WTC11 (cell line): ENCODE measurements around the gene GNMT. TPM values are rescaled to one million over a fixed set of nuclear protein-coding genes. Genes with fewer than 3 reads are reported as not detected.
A peak's percentile ranks its signal among the peaks of the same experiment; 100 is the strongest.
"Not testable (repeated sequence)": the region's sequence is repeated elsewhere in the genome, so short reads cannot be mapped to it uniquely, and the experiment has no call there.

Experiments
- ATAC-seq: fragments of 200-7000 bp; cut with Tn5 transposase; 2 replicates; pipeline ENCODE4 v1.10.0; 2021; ENCODE audit warnings: mild to moderate bottlenecking, moderate library complexity
- CTCF ChIA-PET: fragments of 300-600 bp; sonication (Branson Sonifier 250); formaldehyde crosslinking; loops from one replicate; lab custom pipeline; 2021; ENCODE audit warnings: antibody characterized with exemption; lab: Charles Lee
- POLR2A ChIA-PET: fragments of 350-600 bp; sonication (Branson Sonifier 250); formaldehyde crosslinking; loops from one replicate; lab custom pipeline; 2021; ENCODE audit warnings: antibody characterized with exemption; lab: Charles Lee
- DNase-seq: peaks from one replicate; pipeline ENCODE4 v3.0.0; 2021; ENCODE audit warnings: low spot score
- H3K27ac Mint-ChIP-seq: 2 replicates; pipeline ENCODE4 v1.8.0; 2021; ENCODE audit warnings: mixed read lengths
- H3K27me3 Mint-ChIP-seq: 2 replicates; pipeline ENCODE4 v1.8.0; 2021; ENCODE audit warnings: low read depth, mild to moderate bottlenecking, moderate library complexity, mixed read lengths
- H3K36me3 Mint-ChIP-seq: 2 replicates; pipeline ENCODE4 v1.8.0; 2021; ENCODE audit warnings: mixed read lengths
- H3K4me1 Mint-ChIP-seq: 2 replicates; pipeline ENCODE4 v1.8.0; 2022; ENCODE audit warnings: mixed read lengths
- H3K4me3 Mint-ChIP-seq: 2 replicates; pipeline ENCODE4 v1.8.0; 2021; ENCODE audit warnings: mild to moderate bottlenecking, moderate library complexity, mixed read lengths
- H3K9me3 Mint-ChIP-seq: 2 replicates; pipeline ENCODE4 v1.8.0; 2021; ENCODE audit warnings: mixed read lengths
- ATF1 ChIP-seq: sonication (generic); formaldehyde crosslinking; IDR thresholded peaks from 2 replicates; pipeline ENCODE4 v1.8.1; 2023; ENCODE audit warnings: mild to moderate bottlenecking, moderate library complexity, missing genetic modification reagents
- CBFB ChIP-seq: sonication (generic); formaldehyde crosslinking; IDR thresholded peaks from 2 replicates; pipeline ENCODE4 v1.8.1; 2022; ENCODE audit warnings: mild to moderate bottlenecking, low read depth, missing genetic modification reagents
- CREB1 ChIP-seq: sonication (generic); formaldehyde crosslinking; IDR thresholded peaks from 2 replicates; pipeline ENCODE4 v1.8.0; 2023; ENCODE audit warnings: mild to moderate bottlenecking, missing genetic modification reagents
- FOXK1 ChIP-seq: sonication (generic); formaldehyde crosslinking; IDR thresholded peaks from 2 replicates; pipeline ENCODE4 v1.8.0; 2022; ENCODE audit warnings: mild to moderate bottlenecking, moderate library complexity, missing genetic modification reagents
- FOXP4 ChIP-seq: sonication (generic); formaldehyde crosslinking; IDR thresholded peaks from 2 replicates; pipeline ENCODE4 v1.8.0; 2022; ENCODE audit warnings: mild to moderate bottlenecking, missing genetic modification reagents
- MYBL2 ChIP-seq: sonication (generic); formaldehyde crosslinking; IDR thresholded peaks from 2 replicates; pipeline ENCODE4 v1.8.1; 2023; ENCODE audit warnings: mild to moderate bottlenecking, moderate library complexity, missing genetic modification reagents
- SMAD4 ChIP-seq: sonication (generic); formaldehyde crosslinking; IDR thresholded peaks from 2 replicates; pipeline ENCODE4 v1.8.0; 2022; ENCODE audit warnings: mild to moderate bottlenecking, missing genetic modification reagents
- SP1 ChIP-seq: sonication (generic); formaldehyde crosslinking; conservative IDR thresholded peaks from 2 replicates; pipeline ENCODE4 v1.8.1; 2022; ENCODE audit warnings: missing genetic modification reagents
- TCF7 ChIP-seq: sonication (generic); formaldehyde crosslinking; IDR thresholded peaks from 2 replicates; pipeline ENCODE4 v1.8.0; 2022; ENCODE audit warnings: mild to moderate bottlenecking, low read depth, missing genetic modification reagents, moderate library complexity
- TEAD1 ChIP-seq: sonication (generic); formaldehyde crosslinking; IDR thresholded peaks from 2 replicates; pipeline ENCODE4 v1.8.0; 2022; ENCODE audit warnings: mild to moderate bottlenecking, missing genetic modification reagents
- ZNF121 ChIP-seq: sonication (generic); formaldehyde crosslinking; IDR thresholded peaks from 2 replicates; pipeline ENCODE4 v1.8.0; 2023; ENCODE audit warnings: missing genetic modification reagents
- ZNF219 ChIP-seq: sonication (generic); formaldehyde crosslinking; IDR thresholded peaks from 2 replicates; pipeline ENCODE4 v1.8.0; 2023; ENCODE audit warnings: missing genetic modification reagents, mild to moderate bottlenecking, borderline replicate concordance
- ZNF512 ChIP-seq: sonication (generic); formaldehyde crosslinking; IDR thresholded peaks from 2 replicates; pipeline ENCODE4 v1.8.1; 2022; ENCODE audit warnings: missing genetic modification reagents, borderline replicate concordance
- ZNF671 ChIP-seq: fragments of 250-450 bp; sonication (Bioruptor Pico); IDR thresholded peaks from 2 replicates; pipeline ENCODE4 v1.8.0; 2021; ENCODE audit warnings: mild to moderate bottlenecking
- ZSCAN18 ChIP-seq: fragments of 250-450 bp; sonication (Bioruptor Pico); IDR thresholded peaks from 2 replicates; pipeline ENCODE4 v2.1.2; 2022; ENCODE audit warnings: mild to moderate bottlenecking, moderate library complexity
- total RNA-seq: library from RNA; stranded (reverse); gene quantifications from 3 replicates; pipeline ENCODE4 v1.2.3, GENCODE V29; 2021

Gene GNMT
- total RNA-seq, 1 experiment from 2014 or later, result 2.0 TPM

- TF ChIP-seq SP1 (CRISPR knock-in tag) (no peak), ZNF671 (CRISPR knock-in tag) (no peak), CBFB (CRISPR knock-in tag) (no peak), TEAD1 (CRISPR knock-in tag) (no peak), ZSCAN18 (CRISPR knock-in tag) (no peak), ATF1 (CRISPR knock-in tag) (no peak), FOXK1 (CRISPR knock-in tag) (no peak), TCF7 (CRISPR knock-in tag) (no peak), SMAD4 (no peak), ZNF512 (CRISPR knock-in tag) (no peak), MYBL2 (no peak)
Measured at GRCh38 chr6:42952389-42952788, 8.2 kb upstream of the GNMT start (continued).

- Mint-ChIP-seq H3K27me3 (peaks cover 11% of the 10 kb centered on the region), H3K4me1 (peaks cover 19% of the 10 kb centered on the region)
- DNase-seq, H3K9me3 Mint-ChIP-seq, H3K27ac Mint-ChIP-seq, H3K4me3 Mint-ChIP-seq, CTCF ChIA-PET, ATAC-seq, H3K36me3 Mint-ChIP-seq: not testable (repeated sequence)
- POLR2A ChIA-PET, result interaction anchor here (0.8 kb wide), 1 partner anchor 21 kb away, joined by 3 read pairs; no protein-coding TSS in a partner anchor
Measured at GRCh38 chr6:42954405-42954804, 6.1 kb upstream of the GNMT start.

GRCh38 chr6:42958125-42958524 is 2.4 kb upstream of the GNMT start:
- ATAC-seq (no peak), DNase-seq (no peak)
- ChIA-PET POLR2A (interaction anchor here (0.6 kb wide), 1 partner anchor 27 kb away, joined by 6 read pairs; no protein-coding TSS in a partner anchor), CTCF (interaction anchor here (0.7 kb wide), 1 partner anchor 47 kb away, joined by 3 read pairs; no protein-coding TSS in a partner anchor)
- no peaks in the 10 kb centered on the region for H3K36me3 Mint-ChIP-seq
- TF ChIP-seq FOXP4, result no peak
- peaks cover 36% of the 10 kb centered on the region for H3K27me3 Mint-ChIP-seq
- H3K4me3 Mint-ChIP-seq, result no peak overlapping the region
- peaks cover 15% of the 10 kb centered on the region; the same call in 1 of the 2 replicates for H3K4me1 Mint-ChIP-seq
- H3K27ac Mint-ChIP-seq, result no peak overlapping the region
- H3K9me3 Mint-ChIP-seq, result no peaks in the 10 kb centered on the region

- peak overlapping the region; percentile 88 for H3K4me3 Mint-ChIP-seq
- CTCF ChIA-PET, result interaction anchor here (1.2 to 1.9 kb wide), 6 partner anchors 13 to 183 kb away, joined by 3 to 9 read pairs (median 6); partner anchors contain the start of gene KLHDC3
- peaks cover 15% of the 10 kb centered on the region; the same call in 1 of the 2 replicates for H3K4me1 Mint-ChIP-seq
Measured at GRCh38 chr6:42959917-42960242, 674 bp upstream of the GNMT start.

More at GRCh38 chr6:42959917-42960242, 674 bp upstream of the GNMT start:
- H3K9me3 Mint-ChIP-seq, result no peaks in the 10 kb centered on the region
- ATAC-seq (no peak), DNase-seq (no peak)
- POLR2A ChIA-PET, result interaction anchor here (1.4 to 2.4 kb wide), 2 partner anchors 19 to 48 kb away, joined by 6 to 8 read pairs; partner anchors contain the start of gene PEX6
- H3K36me3 Mint-ChIP-seq, result no peaks in the 10 kb centered on the region
- H3K27me3 Mint-ChIP-seq, result peaks cover 36% of the 10 kb centered on the region
- no peak overlapping the region for H3K27ac Mint-ChIP-seq
- TF ChIP-seq CREB1 (CRISPR knock-in tag) (no peak), ZNF219 (no peak), TEAD1 (CRISPR knock-in tag) (no peak), ZNF121 (CRISPR knock-in tag) (peak; percentile 97)
